ENCODE measurements around the gene TMEM132A.

DNA sequence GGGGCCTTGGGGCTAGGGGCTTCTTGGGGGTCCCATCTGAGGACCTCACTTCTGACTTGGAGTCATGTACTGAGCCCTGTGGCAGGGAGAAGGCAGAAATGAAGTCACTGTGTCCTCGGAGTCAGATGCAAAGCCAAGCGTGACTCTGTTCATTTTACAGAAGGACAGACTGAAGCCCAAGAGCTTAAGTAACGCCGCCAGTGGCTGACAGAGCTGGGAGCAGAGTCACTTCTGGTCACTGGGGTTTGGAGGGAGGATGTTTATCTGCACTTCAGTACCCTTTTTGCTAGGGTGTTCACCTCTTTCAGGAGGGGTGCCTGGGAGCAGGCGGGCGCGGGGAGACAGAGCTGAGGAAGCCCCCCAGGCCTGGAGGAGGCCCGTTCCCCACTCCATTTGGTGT is 57.9 kb downstream of the TMEM132A start:
- TF ChIP-seq POLR2A (IDR thresholded peaks at IDR 0.05) (no peak), POLR2AphosphoS5 (IDR thresholded peaks at IDR 0.05) (no peak)
- TF ChIP-seq, protein P1, sequence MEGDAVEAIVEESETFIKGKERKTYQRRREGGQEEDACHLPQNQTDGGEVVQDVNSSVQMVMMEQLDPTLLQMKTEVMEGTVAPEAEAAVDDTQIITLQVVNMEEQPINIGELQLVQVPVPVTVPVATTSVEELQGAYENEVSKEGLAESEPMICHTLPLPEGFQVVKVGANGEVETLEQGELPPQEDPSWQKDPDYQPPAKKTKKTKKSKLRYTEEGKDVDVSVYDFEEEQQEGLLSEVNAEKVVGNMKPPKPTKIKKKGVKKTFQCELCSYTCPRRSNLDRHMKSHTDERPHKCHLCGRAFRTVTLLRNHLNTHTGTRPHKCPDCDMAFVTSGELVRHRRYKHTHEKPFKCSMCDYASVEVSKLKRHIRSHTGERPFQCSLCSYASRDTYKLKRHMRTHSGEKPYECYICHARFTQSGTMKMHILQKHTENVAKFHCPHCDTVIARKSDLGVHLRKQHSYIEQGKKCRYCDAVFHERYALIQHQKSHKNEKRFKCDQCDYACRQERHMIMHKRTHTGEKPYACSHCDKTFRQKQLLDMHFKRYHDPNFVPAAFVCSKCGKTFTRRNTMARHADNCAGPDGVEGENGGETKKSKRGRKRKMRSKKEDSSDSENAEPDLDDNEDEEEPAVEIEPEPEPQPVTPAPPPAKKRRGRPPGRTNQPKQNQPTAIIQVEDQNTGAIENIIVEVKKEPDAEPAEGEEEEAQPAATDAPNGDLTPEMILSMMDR (IDR thresholded peaks at IDR 0.05): no peak
